ENCODE data around the gene TGFBR3.

Gene TGFBR3

GRCh38 chr1:91876040-91876470 lies 9.9 kb downstream of the TGFBR3 start:
- DNase-seq (ENCODE audit: low read depth): no peak
- no peak overlapping the region for H3K4me3 ChIP-seq (ENCODE audit: control insufficient read depth, low read depth, low read length)
- TF ChIP-seq, protein P1, sequence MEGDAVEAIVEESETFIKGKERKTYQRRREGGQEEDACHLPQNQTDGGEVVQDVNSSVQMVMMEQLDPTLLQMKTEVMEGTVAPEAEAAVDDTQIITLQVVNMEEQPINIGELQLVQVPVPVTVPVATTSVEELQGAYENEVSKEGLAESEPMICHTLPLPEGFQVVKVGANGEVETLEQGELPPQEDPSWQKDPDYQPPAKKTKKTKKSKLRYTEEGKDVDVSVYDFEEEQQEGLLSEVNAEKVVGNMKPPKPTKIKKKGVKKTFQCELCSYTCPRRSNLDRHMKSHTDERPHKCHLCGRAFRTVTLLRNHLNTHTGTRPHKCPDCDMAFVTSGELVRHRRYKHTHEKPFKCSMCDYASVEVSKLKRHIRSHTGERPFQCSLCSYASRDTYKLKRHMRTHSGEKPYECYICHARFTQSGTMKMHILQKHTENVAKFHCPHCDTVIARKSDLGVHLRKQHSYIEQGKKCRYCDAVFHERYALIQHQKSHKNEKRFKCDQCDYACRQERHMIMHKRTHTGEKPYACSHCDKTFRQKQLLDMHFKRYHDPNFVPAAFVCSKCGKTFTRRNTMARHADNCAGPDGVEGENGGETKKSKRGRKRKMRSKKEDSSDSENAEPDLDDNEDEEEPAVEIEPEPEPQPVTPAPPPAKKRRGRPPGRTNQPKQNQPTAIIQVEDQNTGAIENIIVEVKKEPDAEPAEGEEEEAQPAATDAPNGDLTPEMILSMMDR (conservative IDR thresholded peaks at IDR 0.05; ENCODE audit: control insufficient read depth, insufficient read depth, low read depth, low read length): no peak

GRCh38 chr1:91874167-91874566 lies 11.8 kb downstream of the TGFBR3 start:
- TF ChIP-seq, protein P1 (conservative IDR thresholded peaks at IDR 0.05; ENCODE audit: control insufficient read depth, insufficient read depth, low read depth, low read length): no peak
- H3K4me3 ChIP-seq (ENCODE audit: control insufficient read depth, low read depth, low read length): no peak overlapping the region

DNA sequence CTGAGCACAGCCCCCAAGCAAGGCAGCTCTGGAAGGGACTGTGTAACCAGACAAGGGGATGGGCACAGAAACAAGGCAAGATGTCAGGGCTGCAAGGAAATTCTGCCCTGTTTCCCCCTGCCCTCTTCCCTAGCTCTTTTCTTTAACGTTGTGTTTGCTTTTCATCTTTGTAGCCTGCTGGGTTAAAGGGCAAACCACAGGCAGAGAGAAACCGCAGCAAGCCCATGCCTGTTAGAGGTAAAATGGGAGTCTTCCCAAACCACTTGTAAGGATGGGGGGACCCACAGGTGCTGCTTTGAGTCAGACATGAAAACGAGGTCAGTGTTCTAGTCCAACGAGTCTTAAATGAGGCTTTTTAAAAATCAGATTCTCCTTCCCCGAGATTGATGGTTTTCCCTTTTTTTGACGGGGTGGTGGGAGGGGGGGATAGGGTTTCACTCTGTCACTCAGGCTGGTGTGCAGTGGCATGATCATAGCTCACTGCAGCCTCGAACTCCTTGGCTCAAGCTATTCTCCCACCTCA lies 13.3 kb downstream of the TGFBR3 start:
- no peak overlapping the region for H3K4me3 ChIP-seq (ENCODE audit: control insufficient read depth, low read depth, low read length)
- TF ChIP-seq, protein P1 (conservative IDR thresholded peaks at IDR 0.05; ENCODE audit: control insufficient read depth, insufficient read depth, low read depth, low read length): no peak
- peak; percentile 34 for DNase-seq (ENCODE audit: low read depth)

More at GRCh38 chr1:91874167-91874566, 11.8 kb downstream of the TGFBR3 start:
- no peak for DNase-seq (ENCODE audit: low read depth)

DNA sequence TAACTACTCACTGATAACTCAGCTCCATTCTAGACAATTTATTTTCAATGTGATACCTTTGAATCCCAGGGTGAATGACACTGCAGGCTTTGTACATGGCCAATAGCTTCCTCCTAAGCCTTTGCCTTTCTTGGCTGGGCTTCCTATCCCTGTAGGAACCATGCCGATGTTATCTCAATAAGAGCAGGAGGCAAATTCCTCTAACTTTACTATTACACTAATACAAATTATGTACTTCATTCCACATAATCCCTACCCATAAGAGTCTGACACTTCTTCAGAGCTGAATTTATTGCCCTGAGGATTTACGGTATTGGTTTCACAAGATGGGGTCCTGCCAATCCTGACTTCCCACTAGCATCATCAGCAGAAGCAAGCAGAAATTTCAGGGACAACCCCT lies 14.0 kb downstream of the TGFBR3 start:
- TF ChIP-seq, protein P1 (conservative IDR thresholded peaks at IDR 0.05; ENCODE audit: control insufficient read depth, insufficient read depth, low read depth, low read length): no peak

DNA sequence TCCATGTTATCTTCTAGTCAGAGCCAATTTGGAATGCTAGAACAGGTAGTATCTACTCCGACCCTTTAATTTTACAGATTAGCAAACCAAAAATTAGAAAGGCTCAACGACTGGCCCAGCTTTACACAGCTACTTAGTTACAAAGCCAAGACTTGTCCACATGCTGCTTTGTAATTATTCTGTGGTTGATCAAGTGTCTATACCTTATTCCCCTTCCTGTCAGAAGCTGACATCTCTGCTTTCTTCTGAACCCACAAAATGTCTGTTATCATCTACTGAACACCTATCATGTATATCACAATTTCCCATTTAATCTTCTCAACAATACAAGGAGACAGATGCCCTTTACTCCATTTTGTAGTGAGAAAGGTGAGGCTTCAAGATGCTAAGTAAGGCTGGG lies 15.6 kb downstream of the TGFBR3 start:
- TF ChIP-seq, protein P1 (conservative IDR thresholded peaks at IDR 0.05; ENCODE audit: control insufficient read depth, insufficient read depth, low read depth, low read length): no peak
- DNase-seq (ENCODE audit: low read depth): no peak
- H3K4me3 ChIP-seq (ENCODE audit: control insufficient read depth, low read depth, low read length): no peak overlapping the region

More for the DNA sequence above, 14.0 kb downstream of the TGFBR3 start:
- H3K4me3 ChIP-seq (ENCODE audit: control insufficient read depth, low read depth, low read length): no peak overlapping the region
- peak; percentile 17 for DNase-seq (ENCODE audit: low read depth)

DNA sequence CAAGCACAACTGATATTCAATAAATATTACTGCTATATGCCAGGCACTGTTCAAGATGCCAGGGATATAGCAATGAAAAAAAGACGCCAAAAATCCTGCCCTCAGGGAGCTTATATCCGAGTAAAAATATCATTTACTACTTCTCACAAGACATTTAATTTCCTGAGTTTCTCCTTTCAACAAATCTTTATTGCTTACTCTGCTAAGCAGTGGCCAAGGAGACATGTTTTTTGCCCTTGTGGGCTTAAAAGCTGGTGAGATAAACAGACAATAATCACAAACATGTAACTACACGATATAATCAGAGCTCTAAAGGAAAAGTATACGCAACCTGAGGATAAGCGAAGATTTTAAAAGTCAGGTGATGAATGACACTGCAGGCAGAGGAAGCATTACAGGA lies 19.5 kb downstream of the TGFBR3 start:
- H3K4me3 ChIP-seq (ENCODE audit: control insufficient read depth, low read depth, low read length): no peak overlapping the region
- TF ChIP-seq, protein P1 (conservative IDR thresholded peaks at IDR 0.05; ENCODE audit: control insufficient read depth, insufficient read depth, low read depth, low read length): no peak
- DNase-seq (ENCODE audit: low read depth): no peak
